Neuronal stem cell (in vitro differentiated cells): ENCODE results near the gene EPHA2.
A peak's percentile ranks its signal among the peaks of the same experiment; 100 is the strongest.

ENCODE experiments used
- DNase-seq: peaks from one replicate; pipeline ENCODE4 v3.0.0-alpha.2; 2013; ENCODE audit warnings: low spot score
- H2AFZ ChIP-seq: one replicate; pipeline ENCODE4 v1.6.1; 2013; ENCODE audit warnings: mild to moderate bottlenecking, low read length, inconsistent platforms
- H2AK5ac ChIP-seq: 2 replicates; pipeline ENCODE4 v1.6.1; 2013; ENCODE audit warnings: low read depth, mild to moderate bottlenecking, inconsistent platforms, low read length, moderate library complexity, mixed read lengths
- H2BK120ac ChIP-seq: 2 replicates; pipeline ENCODE4 v1.6.1; 2013; ENCODE audit warnings: low read depth, mild to moderate bottlenecking, inconsistent platforms, low read length, moderate library complexity, mixed read lengths
- H2BK12ac ChIP-seq: one replicate; pipeline ENCODE4 v1.6.1; 2013; ENCODE audit warnings: low read length, inconsistent platforms
- H2BK15ac ChIP-seq: 2 replicates; pipeline ENCODE4 v1.6.1; 2013; ENCODE audit warnings: mild to moderate bottlenecking, low read length, inconsistent platforms, mixed read lengths
- H2BK5ac ChIP-seq: one replicate; pipeline ENCODE4 v1.6.1; 2013; ENCODE audit warnings: inconsistent platforms, mild to moderate bottlenecking, low read length, moderate library complexity
- H3K14ac ChIP-seq: one replicate; pipeline ENCODE4 v1.6.1; 2013; ENCODE audit warnings: low read length, inconsistent platforms
- H3K18ac ChIP-seq: 2 replicates; pipeline ENCODE4 v1.6.1; 2013; ENCODE audit warnings: low read length, inconsistent platforms
- H3K23ac ChIP-seq: 2 replicates; pipeline ENCODE4 v1.6.1; 2013; ENCODE audit warnings: low read depth, mild to moderate bottlenecking, mixed read lengths, low read length, inconsistent platforms; ENCODE audit not compliant: poor library complexity
- H3K27ac ChIP-seq: replicated peaks from 3 replicates; pipeline ENCODE4 v1.5.1; 2013; ENCODE audit warnings: low read length, inconsistent platforms
- H3K27me3 ChIP-seq, 3 experiments: 2 replicates each; pipeline ENCODE4 v1.6.1; 2013; ENCODE audit warnings: low read length in 3 of 3, mild to moderate bottlenecking in 2 of 3, inconsistent platforms in 1 of 3, low read depth in 1 of 3, mixed read lengths in 1 of 3, moderate library complexity in 1 of 3; ENCODE audit not compliant: control insufficient read depth in 3 of 3, insufficient read depth in 3 of 3
- H3K36me3 ChIP-seq, 2 donors: replicated peaks in 1 of 2; 2 replicates each; pipeline ENCODE4 v1.6.1; 2013; ENCODE audit warnings: low read length in 2 of 2; ENCODE audit not compliant: control insufficient read depth in 2 of 2, insufficient read depth in 2 of 2
- H3K4ac ChIP-seq: 2 replicates; pipeline ENCODE4 v1.6.1; 2013; ENCODE audit warnings: inconsistent platforms, mild to moderate bottlenecking, low read length, moderate library complexity
- H3K4me1 ChIP-seq, 2 donors: 1 replicate in 1 of 2; 2 replicates in 1 of 2; pipeline ENCODE4 v1.6.1; 2013; ENCODE audit warnings: low read length in 2 of 2, low read depth in 1 of 2; ENCODE audit not compliant: control insufficient read depth in 2 of 2, insufficient read depth in 1 of 2
- H3K4me2 ChIP-seq: one replicate; pipeline ENCODE4 v1.6.1; 2013; ENCODE audit warnings: mild to moderate bottlenecking, low read length, inconsistent platforms; ENCODE audit not compliant: insufficient read depth, poor library complexity, severe bottlenecking
- H3K4me3 ChIP-seq, 2 donors: 2 replicates each; pipeline ENCODE4 v1.5.1; 2013; ENCODE audit warnings: low read length in 2 of 2, mild to moderate bottlenecking in 2 of 2, inconsistent platforms in 1 of 2, moderate library complexity in 1 of 2
- H3K79me1 ChIP-seq: one replicate; pipeline ENCODE4 v1.6.1; 2013; ENCODE audit warnings: low read depth, mild to moderate bottlenecking, inconsistent platforms, low read length, moderate library complexity
- H3K9ac ChIP-seq: one replicate; pipeline ENCODE4 v1.6.1; 2013; ENCODE audit warnings: mild to moderate bottlenecking, low read depth, low read length, inconsistent platforms; ENCODE audit not compliant: poor library complexity
- H3K9me3 ChIP-seq, 2 donors: replicated peaks in 1 of 2; 2 replicates each; pipeline versions ENCODE3 to v1.6.1; 2013; ENCODE audit warnings: low read length in 2 of 2, mild to moderate bottlenecking in 2 of 2, inconsistent platforms in 1 of 2, low read depth in 1 of 2, mixed read lengths in 1 of 2, moderate library complexity in 1 of 2; ENCODE audit not compliant: control insufficient read depth in 2 of 2, insufficient read depth in 1 of 2
- H4K8ac ChIP-seq: one replicate; pipeline ENCODE4 v1.6.1; 2013; ENCODE audit warnings: low read depth, mild to moderate bottlenecking, inconsistent platforms, low read length, moderate library complexity
- H4K91ac ChIP-seq: one replicate; pipeline ENCODE4 v1.6.1; 2013; ENCODE audit warnings: low read length, low read depth, mild to moderate bottlenecking, inconsistent platforms; ENCODE audit not compliant: poor library complexity
- WGBS, 2 donors: extraction: QIAGEN DNeasy Blood & Tissue Kit; methylation state at CpG; one replicate each; pipeline ENCODE4 v1.1.7; 2013; ENCODE audit warnings: missing lambda C conversion rate in 2 of 2, mixed read lengths in 1 of 2; ENCODE audit not compliant: insufficient read length in 2 of 2, insufficient replicate concordance in 1 of 2; ENCODE audit errors: extremely low coverage in 2 of 2; 5-methylcytosine and 5-hydroxymethylcytosine counted together

EPHA2 gene

GRCh38 chr1:16149146-16149545, 6.7 kb downstream of the EPHA2 start:
- no peak overlapping the region for H2AK5ac ChIP-seq
- no peak overlapping the region for H2BK12ac ChIP-seq
- no peak overlapping the region for H3K4me3 ChIP-seq
- H3K23ac ChIP-seq = no peak overlapping the region
- DNase-seq = no peak
- no peak overlapping the region for H3K4ac ChIP-seq
- H3K4me2 ChIP-seq = no peak overlapping the region
- H2AFZ ChIP-seq = no peak overlapping the region
- WGBS, 2 donors = no CpG with 5 or more reads among the region's 7 CpGs
- H3K36me3 ChIP-seq = peaks cover 53 to 63% of the 10 kb centered on the region in 2 donors
- no peaks in the 10 kb centered on the region for H3K9me3 ChIP-seq
- no peak overlapping the region for H4K91ac ChIP-seq
- H2BK120ac ChIP-seq = no peak overlapping the region
- no peak overlapping the region for H3K27ac ChIP-seq
- H3K4me1 ChIP-seq = peaks cover 54 to 61% of the 10 kb centered on the region in 2 donors
- no peak overlapping the region for H4K8ac ChIP-seq
- no peak overlapping the region for H3K9ac ChIP-seq
- no peak overlapping the region for H3K18ac ChIP-seq
- no peak overlapping the region for H3K14ac ChIP-seq
- H3K27me3 ChIP-seq = no peaks in the 10 kb centered on the region
- no peak overlapping the region for H2BK5ac ChIP-seq
- H3K79me1 ChIP-seq = peaks cover 34% of the 10 kb centered on the region
- no peak overlapping the region for H2BK15ac ChIP-seq

- Histone ChIP-seq H2BK15ac (peak overlapping the region; percentile 50), H2AFZ (no peak overlapping the region), H3K23ac (peak overlapping the region; percentile 46), H2BK120ac (no peak overlapping the region), H3K4ac (no peak overlapping the region), H2BK12ac (peak overlapping the region; percentile 5), H3K18ac (peak overlapping the region; percentile 71), H3K4me3 (no peak overlapping the region), H2AK5ac (peak overlapping the region; percentile 76), H3K9ac (no peak overlapping the region), H3K79me1 (peaks cover 40% of the 10 kb centered on the region), H4K91ac (no peak overlapping the region), H3K4me2 (no peak overlapping the region), H3K9me3 (no peaks in the 10 kb centered on the region), H3K36me3 (peaks cover 59 to 69% of the 10 kb centered on the region in 2 donors), H3K27ac (peak overlapping the region; percentile 25), H3K4me1 (peaks cover 48 to 61% of the 10 kb centered on the region in 2 donors), H2BK5ac (no peak overlapping the region), H3K14ac (no peak overlapping the region), H4K8ac (no peak overlapping the region), H3K27me3 (no peaks in the 10 kb centered on the region)
- no peak for DNase-seq
- WGBS, 2 donors = no CpG with 5 or more reads among the region's 39 CpGs
Measured at GRCh38 chr1:16148329-16149092, 7.4 kb downstream of the EPHA2 start.

- Histone ChIP-seq H4K8ac (no peak overlapping the region), H3K14ac (no peak overlapping the region), H3K27ac (peak overlapping the region; percentile 91), H2BK15ac (peak overlapping the region; percentile 99), H3K4ac (no peak overlapping the region), H3K4me1 (peaks cover 37 to 55% of the 10 kb centered on the region in 2 donors), H2BK5ac (peak overlapping the region; percentile 95), H2AFZ (no peak overlapping the region), H3K4me3 (no peak overlapping the region), H2BK12ac (no peak overlapping the region), H3K18ac (peak overlapping the region; percentile 87), H4K91ac (peak overlapping the region; percentile 34), H3K4me2 (no peak overlapping the region), H3K27me3 (no peaks in the 10 kb centered on the region), H2BK120ac (peak overlapping the region; percentile 94), H3K9me3 (no peaks in the 10 kb centered on the region), H3K9ac (no peak overlapping the region), H3K79me1 (peaks cover 42% of the 10 kb centered on the region), H3K36me3 (peaks cover 65 to 78% of the 10 kb centered on the region in 2 donors), H2AK5ac (peak overlapping the region; percentile 59), H3K23ac (no peak overlapping the region)
- no peak for DNase-seq
- no CpG with 5 or more reads among the region's 10 CpGs for WGBS, 2 donors
Measured at GRCh38 chr1:16147156-16147926, 8.5 kb downstream of the EPHA2 start.
